ENCODE results near the gene HOXB9.

DNA sequence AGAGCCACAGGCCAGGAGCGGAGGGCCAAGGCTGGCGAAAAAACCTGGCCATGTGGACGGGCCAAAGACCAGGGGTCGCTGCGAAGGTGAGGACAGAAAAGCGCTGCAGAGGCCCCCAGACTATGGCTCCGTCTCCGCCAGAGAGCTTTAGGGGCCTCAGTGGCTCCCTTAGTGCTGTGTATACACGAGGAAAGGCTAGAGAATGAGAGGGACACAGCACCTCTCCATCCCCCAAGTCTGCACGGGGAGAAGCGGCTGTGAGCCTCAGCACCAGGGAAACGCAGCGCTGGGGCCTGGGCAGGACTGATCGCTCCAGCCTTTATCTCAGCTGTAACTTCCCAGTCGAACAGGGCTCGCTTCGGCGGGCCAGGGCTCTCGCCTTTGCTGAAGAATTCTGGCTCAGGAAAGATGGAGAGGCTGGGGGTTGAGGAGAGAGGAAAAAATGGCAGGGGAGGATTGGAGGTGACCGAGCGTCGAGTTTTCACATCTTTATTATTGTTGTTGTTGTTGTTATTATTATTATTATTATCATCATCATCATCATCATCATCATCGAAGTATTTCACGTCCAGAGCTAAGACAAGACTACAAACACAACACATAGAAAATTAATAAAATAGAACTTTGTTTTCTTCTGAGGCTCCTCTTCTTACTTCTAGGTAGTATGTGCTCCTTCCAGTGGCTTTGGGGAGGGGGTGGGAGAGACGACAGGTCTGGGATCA, 30.7 kb downstream of the HOXB9 start:
- TF ChIP-seq ZNF274 (IDR thresholded peaks at IDR 0.05; ENCODE audit: borderline replicate concordance, low read depth, low read length) (no peak), CREM (IDR thresholded peaks at IDR 0.05; ENCODE audit: low read depth) (no peak), NONO (IDR thresholded peaks at IDR 0.05; ENCODE audit: low read depth in 2 of 2, low read length in 1 of 2) (no peak)

Data from K562 (cell line).